Muscle layer of duodenum (tissue), 2 donors: ENCODE measurements around the gene RASSF4.

ENCODE experiments used
- H3K27ac ChIP-seq: one replicate; pipeline ENCODE4 v1.7.0; 2013; ENCODE audit warnings: mild to moderate bottlenecking, low read length
- H3K27me3 ChIP-seq: one replicate; pipeline ENCODE4 v1.7.0; 2013; ENCODE audit warnings: low read depth, mild to moderate bottlenecking, control low read depth, low read length
- H3K36me3 ChIP-seq, 2 donors: one replicate each; pipeline ENCODE4 v1.7.0; 2013; ENCODE audit warnings: low read length in 2 of 2, control low read depth in 1 of 2, mild to moderate bottlenecking in 1 of 2; ENCODE audit not compliant: insufficient read depth in 2 of 2, control insufficient read depth in 1 of 2
- H3K4me1 ChIP-seq, 2 donors: one replicate each; pipeline ENCODE4 v1.7.0; 2013; ENCODE audit warnings: low read length in 2 of 2, mild to moderate bottlenecking in 2 of 2, control low read depth in 1 of 2, moderate library complexity in 1 of 2; ENCODE audit not compliant: insufficient read depth in 2 of 2, control insufficient read depth in 1 of 2
- H3K4me3 ChIP-seq, 2 donors: one replicate each; pipeline ENCODE4 v1.7.0; 2013; ENCODE audit warnings: low read length in 2 of 2, low read depth in 1 of 2, mild to moderate bottlenecking in 1 of 2
- H3K9me3 ChIP-seq, 2 donors: one replicate each; pipeline ENCODE4 v1.7.0; 2013; ENCODE audit warnings: low read length in 2 of 2, control low read depth in 1 of 2, mild to moderate bottlenecking in 1 of 2; ENCODE audit not compliant: control insufficient read depth in 1 of 2
- donor health status: healthy.

Gene RASSF4

GRCh38 chr10:44929356-44930255 lies 30.0 kb upstream of the RASSF4 start:
- Histone ChIP-seq H3K4me1 (peaks cover 0 to 9% of the 10 kb centered on the region in 2 donors), H3K36me3 (no peaks in the 10 kb centered on the region), H3K27ac (no peak overlapping the region), H3K4me3 (no peak overlapping the region), H3K27me3 (no peaks in the 10 kb centered on the region), H3K9me3 (no peaks in the 10 kb centered on the region)

- H3K36me3 ChIP-seq: no peaks in the 10 kb centered on the region
- H3K27ac ChIP-seq: no peak overlapping the region
- H3K9me3 ChIP-seq: no peaks in the 10 kb centered on the region
- peaks cover 4 to 15% of the 10 kb centered on the region in 2 donors for H3K4me1 ChIP-seq
- no peaks in the 10 kb centered on the region for H3K27me3 ChIP-seq
- H3K4me3 ChIP-seq: no peak overlapping the region
These were observed 28.5 kb upstream of the RASSF4 start for GRCh38 chr10:44930904-44931620.

- Histone ChIP-seq H3K4me1 (peaks cover 4 to 21% of the 10 kb centered on the region in 2 donors), H3K27ac (no peak overlapping the region), H3K27me3 (no peaks in the 10 kb centered on the region), H3K36me3 (no peaks in the 10 kb centered on the region), H3K4me3 (no peak overlapping the region), H3K9me3 (no peaks in the 10 kb centered on the region)
These were observed 27.7 kb upstream of the RASSF4 start for GRCh38 chr10:44931621-44932516.

DNA sequence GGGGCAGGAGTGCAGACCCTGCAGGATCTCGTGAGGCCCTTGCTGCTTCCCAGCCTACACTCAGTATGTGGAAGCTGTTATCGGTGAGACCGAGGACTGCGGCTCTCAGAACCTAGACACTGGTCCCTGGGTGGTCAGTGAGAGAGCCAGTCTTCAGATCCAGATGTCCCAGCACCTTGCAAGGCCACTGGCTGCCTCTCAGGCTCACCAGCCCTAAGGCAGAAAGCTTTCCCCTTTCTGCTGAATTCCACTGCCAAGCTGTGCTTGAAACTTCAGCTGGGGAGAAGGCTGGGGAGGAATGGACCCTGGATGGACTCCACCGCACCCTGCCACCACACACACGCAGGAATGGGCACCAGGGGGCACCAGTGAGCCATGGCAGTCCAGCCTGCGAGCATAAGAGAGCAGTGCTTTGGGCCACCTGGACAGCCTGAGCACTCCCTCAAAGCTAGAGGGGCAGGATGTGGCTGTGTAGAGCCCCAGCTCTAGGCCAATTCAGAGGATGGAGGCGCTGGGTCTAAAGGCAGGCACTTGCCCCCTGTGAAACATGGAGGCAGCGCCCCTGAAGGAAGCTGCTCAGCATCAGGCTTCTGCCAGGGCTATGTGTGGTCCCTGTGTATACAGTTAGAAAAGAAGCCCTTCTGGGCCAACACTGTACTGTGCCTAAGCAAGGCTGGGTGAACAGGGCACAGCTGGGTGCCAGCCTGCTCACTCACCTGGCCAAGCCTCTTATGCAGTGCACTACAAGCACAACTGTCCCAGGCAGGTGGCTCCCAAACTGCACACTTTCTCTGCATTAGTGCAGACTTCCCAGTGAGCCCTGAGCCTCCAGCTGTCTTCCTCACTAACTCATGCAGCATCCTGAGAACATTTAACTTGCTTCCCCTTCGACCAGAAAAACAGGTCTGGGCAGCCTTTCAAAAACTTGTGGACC lies 26.8 kb upstream of the RASSF4 start:
- no peaks in the 10 kb centered on the region for H3K36me3 ChIP-seq
- H3K9me3 ChIP-seq: no peaks in the 10 kb centered on the region
- H3K4me1 ChIP-seq: peaks cover 4 to 21% of the 10 kb centered on the region in 2 donors
- H3K4me3 ChIP-seq: no peak overlapping the region
- H3K27me3 ChIP-seq: no peaks in the 10 kb centered on the region
- no peak overlapping the region for H3K27ac ChIP-seq

GRCh38 chr10:44933451-44934321 lies 25.9 kb upstream of the RASSF4 start:
- Histone ChIP-seq H3K27me3 (no peaks in the 10 kb centered on the region), H3K4me1 (peaks cover 4 to 21% of the 10 kb centered on the region in 2 donors)

GRCh38 chr10:44934416-44935200 lies 25.0 kb upstream of the RASSF4 start:
- Histone ChIP-seq H3K27me3 (no peaks in the 10 kb centered on the region), H3K36me3 (no peaks in the 10 kb centered on the region), H3K4me1 (peaks cover 4 to 21% of the 10 kb centered on the region in 2 donors), H3K4me3 (no peak overlapping the region), H3K9me3 (no peaks in the 10 kb centered on the region), H3K27ac (peak overlapping the region; percentile 23)

More at GRCh38 chr10:44933451-44934321, 25.9 kb upstream of the RASSF4 start:
- Histone ChIP-seq H3K4me3 (no peak overlapping the region), H3K27ac (no peak overlapping the region), H3K9me3 (no peaks in the 10 kb centered on the region), H3K36me3 (no peaks in the 10 kb centered on the region)

GRCh38 chr10:44935201-44935965 lies 24.2 kb upstream of the RASSF4 start:
- H3K4me3 ChIP-seq: no peak overlapping the region
- H3K4me1 ChIP-seq: peaks cover 4 to 21% of the 10 kb centered on the region in 2 donors
- no peaks in the 10 kb centered on the region for H3K27me3 ChIP-seq
- H3K9me3 ChIP-seq: no peaks in the 10 kb centered on the region
- no peaks in the 10 kb centered on the region for H3K36me3 ChIP-seq
- H3K27ac ChIP-seq: peak overlapping the region; percentile 23

DNA sequence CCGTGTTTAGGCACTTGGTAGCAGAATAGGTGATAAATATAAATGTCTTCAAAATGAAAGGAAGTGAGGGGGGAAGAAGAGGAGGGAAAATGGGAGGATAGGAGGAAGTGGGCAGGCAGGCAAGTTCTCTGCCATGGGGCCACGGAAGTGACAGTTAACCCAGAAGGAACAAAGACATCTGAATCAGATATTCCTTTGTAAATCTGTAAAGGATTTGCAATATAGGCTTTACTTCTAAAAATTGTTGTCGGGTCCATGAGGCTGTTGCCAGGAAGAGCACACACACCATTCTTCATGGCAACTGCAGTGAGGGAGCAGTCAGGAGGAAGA lies 23.7 kb upstream of the RASSF4 start:
- H3K27ac ChIP-seq: peak overlapping the region; percentile 8
- H3K9me3 ChIP-seq: no peaks in the 10 kb centered on the region
- H3K36me3 ChIP-seq: no peaks in the 10 kb centered on the region
- H3K4me3 ChIP-seq: no peak overlapping the region
- H3K4me1 ChIP-seq: peaks cover 4 to 21% of the 10 kb centered on the region in 2 donors
- no peaks in the 10 kb centered on the region for H3K27me3 ChIP-seq
